Stomach (tissue), 4 donors: ENCODE data around the gene CXCR5.

Experiments
- EP300 ChIP-seq: sonication (generic); formaldehyde crosslinking; IDR thresholded peaks from one replicate; pipeline ENCODE4 v1.6.1; 2017; ENCODE audit warnings: antibody characterized with exemption
- POLR2A ChIP-seq, 4 donors: fragments of 450-650 bp; IDR thresholded peaks; one replicate each; pipeline ENCODE4 v1.6.1; 2016; ENCODE audit warnings: antibody characterized with exemption in 4 of 4, control low read depth in 2 of 4, mild to moderate bottlenecking in 1 of 4, moderate library complexity in 1 of 4
- POLR2AphosphoS5 ChIP-seq, 3 donors: sonication (generic); formaldehyde crosslinking; IDR thresholded peaks; one replicate each; pipeline ENCODE4 v1.6.1; 2016; ENCODE audit warnings: antibody characterized with exemption in 3 of 3
- TF ChIP-seq, protein P1 (sequence below), 7 experiments: fragments of 450-650 bp in 4 of 7; fragments of 200-600 bp in 3 of 7; sonication (generic) in 3 of 7; IDR thresholded peaks; one replicate each; pipeline ENCODE4 v1.5.1; 2016 to 2019; ENCODE audit warnings: antibody characterized with exemption in 7 of 7, control low read depth in 2 of 7, mild to moderate bottlenecking in 1 of 7

DNA sequence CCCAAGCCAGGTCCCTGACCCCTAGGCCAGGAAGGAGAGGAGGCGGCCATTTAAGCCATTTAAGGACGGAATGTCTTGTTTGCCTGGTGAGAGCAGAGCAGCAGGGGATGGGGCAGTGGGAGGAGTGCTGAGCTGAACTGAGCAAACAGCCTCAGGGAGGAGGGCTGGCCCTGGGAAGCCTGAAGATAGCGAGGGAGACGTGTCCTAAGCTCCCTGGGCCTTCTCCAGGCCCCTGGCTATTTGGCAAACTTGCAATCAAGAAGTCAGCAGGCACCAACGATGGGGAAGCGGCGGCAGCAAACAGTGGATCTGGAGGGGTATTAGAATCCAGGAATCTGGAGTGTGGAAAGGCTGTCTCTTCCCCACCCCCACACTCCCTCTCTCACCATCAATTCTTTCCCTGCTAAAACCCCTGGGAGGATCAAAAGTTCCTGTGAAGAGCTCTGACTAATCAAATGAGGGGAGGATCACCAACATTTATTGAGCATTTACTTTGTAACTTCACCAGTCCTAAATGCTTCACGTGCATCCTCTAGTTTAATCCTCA lies 33.2 kb downstream of the CXCR5 start:
- TF ChIP-seq POLR2A (IDR thresholded peaks at IDR 0.05) (no peak), EP300 (no peak), POLR2AphosphoS5 (IDR thresholded peaks at IDR 0.05) (peak in 1 of 3 donors; percentile 14)
- TF ChIP-seq, protein P1, sequence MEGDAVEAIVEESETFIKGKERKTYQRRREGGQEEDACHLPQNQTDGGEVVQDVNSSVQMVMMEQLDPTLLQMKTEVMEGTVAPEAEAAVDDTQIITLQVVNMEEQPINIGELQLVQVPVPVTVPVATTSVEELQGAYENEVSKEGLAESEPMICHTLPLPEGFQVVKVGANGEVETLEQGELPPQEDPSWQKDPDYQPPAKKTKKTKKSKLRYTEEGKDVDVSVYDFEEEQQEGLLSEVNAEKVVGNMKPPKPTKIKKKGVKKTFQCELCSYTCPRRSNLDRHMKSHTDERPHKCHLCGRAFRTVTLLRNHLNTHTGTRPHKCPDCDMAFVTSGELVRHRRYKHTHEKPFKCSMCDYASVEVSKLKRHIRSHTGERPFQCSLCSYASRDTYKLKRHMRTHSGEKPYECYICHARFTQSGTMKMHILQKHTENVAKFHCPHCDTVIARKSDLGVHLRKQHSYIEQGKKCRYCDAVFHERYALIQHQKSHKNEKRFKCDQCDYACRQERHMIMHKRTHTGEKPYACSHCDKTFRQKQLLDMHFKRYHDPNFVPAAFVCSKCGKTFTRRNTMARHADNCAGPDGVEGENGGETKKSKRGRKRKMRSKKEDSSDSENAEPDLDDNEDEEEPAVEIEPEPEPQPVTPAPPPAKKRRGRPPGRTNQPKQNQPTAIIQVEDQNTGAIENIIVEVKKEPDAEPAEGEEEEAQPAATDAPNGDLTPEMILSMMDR (IDR thresholded peaks at IDR 0.05) = no peak
